K562 (cell line): ENCODE measurements around the gene HSD17B11. TPM values are rescaled to one million over a fixed set of nuclear protein-coding genes. Genes with fewer than 3 reads are reported as not detected.
"Not testable (repeated sequence)": the region's sequence is repeated elsewhere in the genome, so short reads cannot be mapped to it uniquely, and the experiment has no call there.

Source experiments
- ATAC-seq: fragments of 200-7000 bp; cut with Tn5 transposase; 3 replicates; pipeline ENCODE4 v1.9.1; 2020; ENCODE audit warnings: moderate library complexity
- BruUV-seq: library from RNA; stranded (reverse); fragments of 400-500 nt; replicated peaks from 2 replicates; lab custom pipeline; 2021; lab: Mats Ljungman, UMichigan
- CTCF ChIA-PET: fragments of 300-600 bp; formaldehyde crosslinking; extraction: SDS; loops from one replicate; lab custom pipeline; 2021; ENCODE audit warnings: low intra/inter-chr PET ratio; lab: Yijun Ruan, JAX
- POLR2A ChIA-PET: fragments of 300-600, 350-650 bp; sonication (Branson Sonifier 250); formaldehyde crosslinking; extraction: SDS; loops from one replicate; lab custom pipeline; 2021; ENCODE audit warnings: antibody characterized with exemption, inconsistent platforms; lab: Yijun Ruan, JAX
- DNase-seq, 4 experiments: peaks; one replicate each; pipeline versions ENCODE4 v3.0.0 to v3.0.0-alpha.2; 2011 to 2018; ENCODE audit warnings: low spot score in 3 of 4, mixed read lengths in 3 of 4; ENCODE audit errors: extremely low read depth in 1 of 4
- FAIRE-seq: peaks from 2 replicates; lab custom pipeline; 2011; peaks lifted over from hg19 to GRCh38; lab: Jason Lieb, UNC
- H2AFZ ChIP-seq: 2 replicates; pipeline ENCODE4 v1.6.0; 2011; ENCODE audit warnings: low read depth, low read length, control low read depth, inconsistent platforms
- H3K27ac ChIP-seq: fragments of 200-600 bp; 3 replicates; pipeline ENCODE4 v1.8.0; 2011; ENCODE audit warnings: low read depth, mild to moderate bottlenecking, control low read depth, inconsistent platforms, low read length, moderate library complexity, mixed read lengths; ENCODE audit errors: extremely low read depth
- H3K27me3 ChIP-seq, 2 experiments: fragments of 300-600 bp in 1 of 2; 2 replicates in 1 of 2; 3 replicates in 1 of 2; pipeline versions ENCODE4 v1.6.0 to v1.8.0; 2011; ENCODE audit warnings: inconsistent platforms in 2 of 2, low read length in 2 of 2, mild to moderate bottlenecking in 1 of 2, mixed read lengths in 1 of 2, moderate library complexity in 1 of 2; ENCODE audit not compliant: control insufficient read depth in 2 of 2, insufficient read depth in 2 of 2
- H3K36me3 ChIP-seq: fragments of 300-600 bp; 3 replicates; pipeline ENCODE4 v1.8.0; 2011; ENCODE audit warnings: mild to moderate bottlenecking, low read length, inconsistent platforms; ENCODE audit not compliant: control insufficient read depth, insufficient read depth
- H3K4me1 ChIP-seq, 2 experiments: fragments of 200-600 bp in 1 of 2; replicated peaks in 1 of 2; 2 replicates in 1 of 2; 3 replicates in 1 of 2; pipeline versions ENCODE4 v1.5.1 to v1.8.0; 2011; ENCODE audit warnings: inconsistent platforms in 2 of 2, low read length in 2 of 2, mild to moderate bottlenecking in 1 of 2, mixed read lengths in 1 of 2, moderate library complexity in 1 of 2; ENCODE audit not compliant: control insufficient read depth in 2 of 2, insufficient read depth in 2 of 2
- H3K4me2 ChIP-seq: 2 replicates; pipeline ENCODE4 v1.6.1; 2011; ENCODE audit warnings: low read length, control low read depth, inconsistent platforms, mixed read lengths; ENCODE audit not compliant: insufficient read depth
- H3K4me3 ChIP-seq: fragments of 200-600 bp; sonication (generic), shearing (Covaris generic); 2 replicates; pipeline ENCODE4 v1.5.1; 2016; ENCODE audit warnings: control low read depth, inconsistent platforms
- H3K79me2 ChIP-seq: fragments of 200-600 bp; 3 replicates; pipeline ENCODE4 v1.8.0; 2011; ENCODE audit warnings: low read length, inconsistent platforms; ENCODE audit not compliant: control insufficient read depth, insufficient read depth
- H3K9ac ChIP-seq, 2 experiments: 2 replicates each; pipeline versions ENCODE4 v1.6.0 to v1.6.1; 2011; ENCODE audit warnings: low read depth in 2 of 2, low read length in 2 of 2, control low read depth in 1 of 2, inconsistent platforms in 1 of 2, mild to moderate bottlenecking in 1 of 2, mixed read lengths in 1 of 2; ENCODE audit not compliant: insufficient read depth in 1 of 2
- H3K9me1 ChIP-seq: one replicate; pipeline ENCODE4 v1.6.0; 2011; ENCODE audit warnings: inconsistent platforms, mild to moderate bottlenecking, low read length, moderate library complexity; ENCODE audit not compliant: control insufficient read depth, insufficient read depth
- H3K9me3 ChIP-seq: replicated peaks from 2 replicates; pipeline ENCODE4 v1.5.1; 2011; ENCODE audit warnings: low read depth, low read length, inconsistent platforms; ENCODE audit not compliant: control insufficient read depth, insufficient read depth
- H4K20me1 ChIP-seq: replicated peaks from 2 replicates; pipeline ENCODE4 v1.6.1; 2011; ENCODE audit warnings: low read length, inconsistent platforms, mixed read lengths; ENCODE audit not compliant: control insufficient read depth, insufficient read depth
- MLLT1 ChIP-seq, 2 experiments: fragments of 450-650 bp; IDR thresholded peaks; 2 replicates each; pipeline ENCODE4 v1.6.1; 2016
- ZBTB33 ChIP-seq: sonication (generic); formaldehyde crosslinking; IDR thresholded peaks from 2 replicates; pipeline ENCODE4 v1.8.1; 2023; ENCODE audit warnings: mild to moderate bottlenecking, missing genetic modification reagents
- WGBS: fragments of 100-300 bp; shearing (Covaris generic); methylation state at CpG from one replicate; pipeline ENCODE4 v1.1.6; 2016; ENCODE audit warnings: low coverage, mixed read lengths; ENCODE audit not compliant: insufficient coverage; ENCODE audit errors: missing lambda C conversion rate; 5-methylcytosine and 5-hydroxymethylcytosine counted together
- in situ Hi-C: fragments of 300-500 bp; cut with MboI; formaldehyde crosslinking; loops from 4 replicates; pipeline ENCODE4 v1.15.0; 2018; ENCODE audit warnings: inconsistent platforms, mixed read lengths
- intact Hi-C: fragments of 100-400 bp; cut with micrococcal nuclease; formaldehyde crosslinking; loops from 2 replicates; pipeline ENCODE4 v1.14.2; 2022
- polyA plus RNA-seq, 8 experiments: library from polyadenylated mRNA; depleted of rRNA in 4 of 8; stranded (reverse) in 5 of 8; unstranded in 3 of 8; fragments of >200 nt; fragmentation: Nextera tagmentation in 2 of 8; fragmentation: Illumina TruSeq in 1 of 8; extraction: Ambion mirVana in 2 of 8; extraction: Trizol in 1 of 8; gene quantifications; 2 replicates each; pipeline versions ENCODE4 v1.2.1 to v1.2.3, GENCODE V29; 2011 to 2014; ENCODE audit warnings: inconsistent platforms in 1 of 8, missing spikeins in 1 of 8
- total RNA-seq, 7 experiments: library from RNA; depleted of rRNA in 6 of 7; stranded (reverse); fragments of >200 nt in 6 of 7; fragmentation: Illumina TruSeq in 2 of 7; extraction: Trizol in 2 of 7; gene quantifications; 2 replicates each; pipeline versions ENCODE4 v1.2.1 to v1.2.3, GENCODE V29; 2011 to 2021; ENCODE audit warnings: low replicate concordance in 1 of 7

The HSD17B11 gene
- total and polyA plus RNA-seq, 9 of the 15 experiments (the other 6 are each of a cell fraction or from before 2014, with no cell fraction given), result 26.0 to 108 (median 81.0) TPM

DNA sequence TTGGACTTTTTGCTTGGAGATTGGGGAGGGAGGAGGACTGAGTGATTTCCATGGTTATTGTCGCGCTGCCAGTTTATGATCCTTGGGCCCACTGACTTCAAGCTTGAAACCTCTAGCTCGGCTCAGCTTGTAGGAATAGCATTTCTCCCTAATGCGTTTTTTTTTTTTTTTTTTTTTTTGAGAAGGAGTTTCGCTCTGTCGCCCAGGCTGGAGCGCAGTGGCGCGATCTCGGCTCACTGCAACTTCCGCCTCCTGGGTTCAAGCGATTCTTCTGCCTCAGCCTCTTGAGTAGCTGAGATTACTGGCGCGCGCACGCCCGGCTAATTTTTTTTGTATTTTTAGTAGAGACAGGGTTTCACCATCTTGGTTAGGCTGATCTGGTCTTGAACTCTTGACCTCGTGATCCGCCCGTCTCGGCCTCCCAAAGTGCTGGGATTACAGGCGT, 33.1 kb upstream of the HSD17B11 start:
- H3K79me2 ChIP-seq, result peaks cover 63% of the 10 kb centered on the region
- not testable (repeated sequence) for H3K36me3 ChIP-seq
- peak in 1 of 2 experiments; percentile 72; a peak in 2 of 4 replicates for TF ChIP-seq MLLT1 (IDR thresholded peaks at IDR 0.05)
- peak; percentile 83 for TF ChIP-seq ZBTB33 (CRISPR knock-in tag)
- TF ChIP-seq, all 486 proteins: peak for 2; not testable (repeated sequence) for 484
- intact Hi-C loops, DNase-seq, ATAC-seq, FAIRE-seq, H3K9me3 ChIP-seq, H3K9me1 ChIP-seq, BruUV-seq, H3K27me3 ChIP-seq, H2AFZ ChIP-seq, H4K20me1 ChIP-seq, in situ Hi-C loops: not testable (repeated sequence)
- H3K9ac ChIP-seq, result peak overlapping the region; percentile 77 to 81; a peak in 3 of 4 replicates
- 0 out of 3 replicates have a peak overlapping the region, but pooled peaks have one; percentile 24 for H3K27ac ChIP-seq
- WGBS, result 83% methylated on average over 14 of the region's 22 CpGs
- ChIA-PET CTCF (interaction anchor here (2.0 kb wide), 1 partner anchor 48 kb away, joined by 10 read pairs; no protein-coding TSS in a partner anchor), POLR2A (interaction anchor here (1.1 kb wide), 1 partner anchor 33 kb away, joined by 4 read pairs; the partner anchor contains the start of gene HSD17B11)
- peak overlapping the region; percentile 56 for H3K4me3 ChIP-seq
- H3K4me1 ChIP-seq, result peaks cover 7 to 13% of the 10 kb centered on the region in 2 experiments; a peak in 4 of 5 replicates
- H3K4me2 ChIP-seq, result peak overlapping the region; percentile 88
